Uterus (tissue), 2 donors: ENCODE measurements around the gene SUPT3H.

Experiments used
- CTCF ChIP-seq, 4 experiments: fragments of 200-600 bp in 2 of 4; fragments of 450-650 bp in 2 of 4; sonication (generic) in 2 of 4; IDR thresholded peaks; one replicate each; pipeline ENCODE4 v1.5.1; 2016 to 2019; ENCODE audit warnings: antibody characterized with exemption in 4 of 4, mild to moderate bottlenecking in 2 of 4, moderate library complexity in 1 of 4
- POLR2A ChIP-seq, 2 donors: fragments of 450-650 bp; IDR thresholded peaks; one replicate each; pipeline ENCODE4 v1.6.1; 2016; ENCODE audit warnings: antibody characterized with exemption in 2 of 2, mild to moderate bottlenecking in 1 of 2, moderate library complexity in 1 of 2

DNA sequence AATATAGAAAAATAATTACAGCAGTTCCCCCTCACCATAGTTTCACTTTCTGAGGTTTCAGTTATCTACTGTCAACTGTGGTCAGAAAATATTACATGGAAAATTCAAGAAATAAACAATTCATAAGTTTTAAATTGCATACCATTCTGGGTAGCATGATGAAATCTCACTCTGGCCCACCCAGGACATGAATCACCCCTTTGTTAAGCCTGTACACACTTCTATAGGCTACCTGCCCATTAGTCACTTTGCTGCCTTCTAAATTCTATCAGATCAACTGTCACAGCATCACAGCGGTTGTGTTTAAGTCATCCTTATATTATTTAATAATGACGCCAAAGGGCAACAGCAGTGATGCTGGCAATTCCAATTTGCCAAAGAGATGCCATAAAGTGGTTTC is 189.9 kb downstream of the SUPT3H start:
- no peak for TF ChIP-seq CTCF (IDR thresholded peaks at IDR 0.05)
- no peak for TF ChIP-seq POLR2A (IDR thresholded peaks at IDR 0.05)
